T-helper 22 cell (primary cell): ENCODE data around the gene BRD1.
"Not testable (repeated sequence)": the region's sequence is repeated elsewhere in the genome, so short reads cannot be mapped to it uniquely, and the experiment has no call there.

Experiments
- DNase-seq: peaks from one replicate; pipeline ENCODE4 v3.0.0-alpha.2; 2020; ENCODE audit warnings: low read depth

Gene BRD1

GRCh38 chr22:49852898-49853894 lies 25.5 kb upstream of the BRD1 start, which contains the start of gene ZBED4:
Gene ZBED4 (plus strand): TSS chr22:49853844. CDS start chr22:49883663, 29,819 bp downstream.
- peak; percentile 94 for DNase-seq

DNA sequence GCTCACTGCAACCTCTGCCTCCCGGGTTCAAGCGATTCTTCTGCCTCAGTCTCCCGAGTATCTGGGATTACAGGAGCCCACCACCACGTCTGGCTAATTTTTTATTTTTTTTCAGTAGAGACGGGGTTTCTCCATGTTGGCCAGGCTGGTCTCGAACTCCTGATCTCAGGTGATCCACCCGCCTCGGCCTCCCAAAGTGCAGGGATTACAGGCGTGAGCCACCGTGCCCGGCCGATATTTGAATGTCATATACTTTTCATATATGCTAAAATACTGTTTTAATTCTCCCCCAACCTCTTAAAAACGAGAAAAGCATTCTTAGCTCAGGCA lies 24.9 kb upstream of the BRD1 start:
- not testable (repeated sequence) for DNase-seq

DNA sequence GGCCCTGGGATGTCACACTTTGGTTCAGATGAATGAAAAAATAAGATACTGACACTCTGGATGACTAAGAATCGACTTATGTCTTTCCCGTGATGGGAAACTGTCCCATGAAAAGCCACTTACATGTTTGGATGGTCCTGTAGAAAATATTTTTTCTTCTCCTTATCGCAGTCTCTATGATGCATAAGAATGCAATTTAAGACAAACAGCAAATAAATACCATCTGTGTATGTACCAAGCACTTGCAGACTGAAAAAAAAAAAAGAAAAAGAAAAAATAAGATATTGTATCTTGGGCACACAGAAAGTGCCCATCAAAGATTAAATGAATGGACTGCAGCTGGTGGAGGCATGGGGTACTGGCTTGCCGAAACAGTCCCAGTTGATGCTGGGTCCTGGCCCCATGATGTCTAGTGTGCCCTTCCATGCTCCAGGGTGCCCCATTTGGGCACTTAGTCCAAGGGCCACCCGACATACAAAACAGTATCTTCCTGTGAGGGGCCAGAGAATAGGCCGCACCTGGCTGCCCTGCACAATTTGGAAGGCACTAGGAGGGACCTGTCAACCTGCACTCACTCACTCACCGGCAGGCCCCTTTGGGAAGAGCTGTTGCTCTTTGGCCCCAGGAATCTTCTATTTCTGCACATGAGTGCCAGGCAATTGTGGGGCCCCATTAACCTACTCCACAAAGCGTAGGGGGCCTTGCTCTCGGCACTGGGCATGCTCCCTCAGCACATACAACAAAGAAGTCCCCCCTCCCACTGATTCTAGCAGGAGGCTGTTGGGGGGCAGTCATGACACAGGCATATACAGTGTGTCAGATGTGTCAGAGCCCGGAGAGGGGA lies 23.5 kb upstream of the BRD1 start:
- no peak for DNase-seq

- DNase-seq: no peak
Measured at GRCh38 chr22:49850021-49850911, 22.6 kb upstream of the BRD1 start.

GRCh38 chr22:49849161-49850020 lies 21.7 kb upstream of the BRD1 start:
- no peak for DNase-seq

- no peak for DNase-seq
Measured at GRCh38 chr22:49848690-49849160, 21.1 kb upstream of the BRD1 start.

DNA sequence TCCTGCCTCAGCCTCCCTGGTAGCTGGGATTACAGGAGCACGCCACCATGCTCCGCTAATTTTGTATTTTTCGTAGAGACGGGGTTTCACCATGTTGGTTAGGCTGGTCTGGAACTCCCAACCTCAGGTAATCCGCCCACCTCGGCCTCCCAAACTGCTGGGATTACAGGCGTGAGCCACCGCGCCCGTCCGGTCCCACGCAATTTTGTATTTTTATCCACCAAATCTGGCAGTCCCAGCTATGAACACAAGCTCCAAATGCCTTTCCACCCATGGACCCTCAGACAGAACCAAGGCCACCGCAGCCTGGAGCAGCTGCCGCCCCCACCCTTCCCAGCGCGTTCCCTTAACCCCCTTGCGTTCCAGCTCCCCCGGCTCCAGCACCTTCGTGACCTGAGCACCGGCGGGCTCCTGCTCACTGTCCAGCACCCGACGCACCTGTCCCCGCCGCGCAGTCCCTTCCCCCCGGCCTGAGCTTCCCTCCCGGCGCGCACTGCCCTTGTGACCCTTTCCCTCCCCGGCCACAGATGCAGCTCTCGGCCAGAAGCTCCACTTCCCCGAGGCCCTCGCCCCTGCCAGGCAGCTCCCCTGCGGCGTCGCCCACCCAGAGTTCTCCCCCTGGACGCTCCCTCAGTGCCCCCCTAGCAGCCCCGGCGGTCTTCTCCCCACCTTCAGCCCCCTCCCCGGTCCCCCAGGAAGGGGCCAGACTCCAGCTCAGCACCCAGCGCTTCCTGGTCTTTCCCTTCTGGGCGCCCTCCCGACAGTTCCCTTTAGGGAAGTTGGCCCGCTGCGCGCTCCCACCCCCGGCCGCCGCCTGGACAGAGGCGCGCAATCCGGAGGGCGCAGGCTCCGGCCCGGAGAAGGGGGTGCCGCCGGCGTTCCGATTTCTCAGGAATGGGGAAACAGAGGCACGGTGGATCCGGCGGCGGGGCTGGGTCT lies 20.3 kb upstream of the BRD1 start:
- no peak for DNase-seq

DNA sequence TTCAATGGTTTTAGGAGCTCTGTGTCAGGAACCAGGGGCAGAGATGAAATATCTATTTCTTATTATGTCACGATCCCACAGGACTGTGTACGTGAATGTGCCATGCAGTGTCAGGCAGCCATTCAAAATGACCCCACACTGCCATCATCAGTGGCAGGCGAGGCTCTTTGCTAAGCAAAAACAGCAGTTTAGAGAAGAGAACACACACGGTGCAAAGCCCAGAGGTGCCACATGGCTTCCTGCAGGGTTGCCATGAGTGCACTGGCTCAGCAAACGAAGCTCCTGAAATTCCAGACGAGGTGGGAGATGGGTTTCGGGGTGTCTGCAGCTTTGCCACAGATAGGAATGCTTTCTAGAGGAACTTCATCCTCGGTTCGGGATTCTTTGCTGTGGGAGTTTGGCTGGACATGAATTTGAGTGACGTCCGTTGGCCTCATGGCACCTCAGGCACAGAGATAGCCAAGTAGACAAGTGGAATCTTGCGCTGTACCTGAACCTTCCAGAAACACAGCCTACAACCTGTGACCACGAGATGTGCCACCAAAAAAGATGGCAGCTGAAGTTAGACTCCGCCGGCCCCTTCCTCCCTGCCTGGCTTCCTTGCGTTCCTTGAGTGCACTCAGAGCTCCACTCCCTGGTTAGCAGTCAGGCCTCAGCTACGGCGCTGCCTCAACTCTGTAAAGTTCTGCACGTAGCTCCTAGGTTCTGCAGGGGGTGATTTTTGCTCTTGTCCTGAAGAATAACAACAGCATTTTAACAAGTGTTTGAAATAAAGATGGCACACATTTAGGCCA lies 18.2 kb upstream of the BRD1 start:
- no peak for DNase-seq

DNA sequence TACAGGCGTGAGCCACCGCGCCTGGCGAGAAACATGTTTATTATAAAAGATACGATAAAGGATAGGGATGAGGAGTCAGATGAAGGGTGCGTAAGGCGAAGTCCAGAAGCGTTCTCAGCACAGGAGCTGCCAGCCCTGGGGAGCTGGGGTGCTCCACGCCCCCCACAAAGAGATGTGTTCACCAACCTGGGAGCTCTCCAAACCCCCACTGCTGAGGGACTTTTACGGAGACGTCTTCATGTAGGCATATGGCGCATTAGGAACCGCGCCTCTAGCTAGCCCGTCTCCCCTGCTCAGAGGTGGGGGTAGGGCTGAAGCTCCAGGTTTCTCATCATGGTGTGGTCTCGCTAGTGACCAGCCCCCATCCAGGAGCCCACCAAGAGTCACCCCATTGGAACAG lies 17.6 kb upstream of the BRD1 start:
- DNase-seq: no peak

DNA sequence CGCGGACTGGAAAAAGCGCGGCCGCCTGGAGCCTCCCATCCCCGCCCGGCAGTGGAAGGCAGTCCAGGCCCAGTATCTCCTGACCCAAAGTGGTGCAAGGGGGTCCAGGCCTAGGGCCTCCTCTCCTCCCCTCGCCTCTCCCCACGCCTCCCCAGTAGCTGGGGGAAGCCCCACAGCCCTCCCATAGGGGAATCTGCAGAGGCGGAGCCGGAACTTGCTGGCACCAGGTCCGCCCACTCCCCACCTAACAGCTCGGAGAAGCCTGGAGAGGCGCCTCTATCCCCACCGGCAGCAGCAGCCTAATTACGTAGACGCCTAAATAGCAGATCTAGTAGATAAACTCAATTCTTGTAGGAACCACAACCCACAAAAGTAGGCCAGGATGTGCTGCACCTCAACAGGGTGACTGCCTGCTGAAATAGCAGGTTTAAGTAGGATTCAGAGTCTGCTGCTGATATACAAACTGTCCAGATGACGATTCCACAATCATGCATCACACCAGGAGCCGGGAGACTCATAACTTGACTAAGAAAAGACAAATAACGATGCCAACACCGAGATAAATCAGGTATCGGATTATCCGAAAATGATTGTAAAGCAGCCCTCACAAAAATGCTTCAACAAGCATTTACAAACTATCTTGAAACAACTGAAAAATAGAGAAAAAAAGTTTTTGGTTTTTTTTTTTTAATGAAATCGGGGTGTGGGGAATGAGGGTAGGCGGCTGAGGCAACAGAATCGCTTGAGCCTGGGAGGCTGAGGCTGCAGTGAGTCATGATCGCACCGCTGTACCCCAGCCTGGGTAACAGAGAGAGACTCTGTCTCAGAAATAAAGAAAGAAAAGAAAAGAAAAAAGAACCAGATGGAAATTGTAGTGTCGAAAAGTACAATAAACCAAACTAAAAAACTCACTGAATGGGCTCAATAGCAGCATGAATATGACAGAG lies 11.4 kb upstream of the BRD1 start:
- peak; percentile 94 for DNase-seq

GRCh38 chr22:49833340-49834007 lies 5.8 kb upstream of the BRD1 start:
- no peak for DNase-seq

DNA sequence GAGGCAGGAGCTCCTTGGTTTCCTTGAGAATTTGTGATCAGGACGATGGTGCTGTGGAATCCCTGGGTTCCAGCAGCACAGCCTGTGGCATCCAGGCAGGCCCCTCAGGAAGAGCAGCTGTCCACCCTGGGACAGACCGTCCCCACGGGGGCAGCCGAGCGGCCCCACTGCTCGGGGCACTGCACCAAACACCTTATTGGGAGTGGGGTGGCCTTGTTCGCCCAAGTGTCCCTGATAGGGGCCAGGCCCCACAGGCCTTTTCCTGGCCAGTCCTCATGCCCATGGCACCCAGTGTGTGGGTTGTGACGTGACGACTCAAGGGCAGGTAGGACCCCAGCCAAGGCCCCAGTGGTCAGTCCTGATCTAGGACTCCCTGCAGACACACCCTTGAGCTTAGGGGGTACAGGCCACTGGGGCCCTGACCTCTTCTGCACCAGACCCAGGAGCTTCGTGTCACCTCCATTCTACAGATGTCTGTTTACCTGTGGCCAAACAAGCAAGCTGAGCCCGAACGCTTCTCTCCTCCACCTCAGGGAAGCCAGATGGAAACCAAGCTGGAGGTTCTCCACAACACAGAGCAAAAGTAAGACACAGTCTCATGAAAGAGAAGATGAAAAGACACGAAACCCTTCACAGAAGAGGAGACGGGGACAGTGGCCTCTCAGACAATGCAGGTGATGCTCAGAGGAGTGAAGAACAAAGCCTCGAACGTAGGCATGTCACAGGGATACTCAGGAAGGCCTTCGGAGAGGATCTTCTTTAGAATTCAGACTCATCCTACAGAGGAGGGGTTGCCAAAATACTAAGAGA lies 1.6 kb upstream of the BRD1 start:
- DNase-seq: no peak

GRCh38 chr22:49828599-49828965 lies 909 bp upstream of the BRD1 start:
- DNase-seq: no peak

DNA sequence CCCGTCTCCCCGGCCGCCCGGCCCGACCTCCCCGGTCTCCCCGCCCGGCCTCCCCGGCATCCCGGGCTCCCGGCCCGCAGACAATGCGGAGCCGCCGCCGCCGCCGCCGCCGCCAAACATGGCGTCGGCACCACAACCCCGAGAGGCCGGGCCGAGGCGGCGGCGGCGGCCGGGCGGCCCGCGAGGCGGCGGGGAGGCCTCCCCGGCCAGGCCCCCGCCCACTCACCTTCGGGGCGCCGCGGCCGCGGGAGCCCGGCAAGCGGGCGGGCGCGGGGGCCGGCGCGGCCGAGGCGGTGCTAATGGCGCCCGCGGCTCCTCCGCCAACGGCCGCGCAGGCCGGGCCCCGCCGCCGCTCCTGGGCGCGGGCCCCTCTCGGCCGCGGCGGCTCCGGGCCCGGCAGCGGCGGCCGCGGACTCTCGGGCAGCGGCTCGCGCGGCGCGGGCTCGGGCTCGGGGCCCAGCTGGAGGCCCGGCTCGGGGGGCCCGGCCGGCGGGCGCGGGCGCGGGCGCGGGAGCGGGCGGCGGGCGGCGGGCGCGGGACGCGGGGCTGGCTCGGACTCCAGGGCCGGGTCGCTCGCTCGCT lies 311 bp downstream of the BRD1 start:
- no peak for DNase-seq

- no peak for DNase-seq
Measured at GRCh38 chr22:49826603-49827270, 936 bp downstream of the BRD1 start.
